GM18499 (cell line): ENCODE data around the gene MAST2.

Experiments used
- ATAC-seq: cut with Tn5 transposase; IDR thresholded peaks from one replicate; pipeline ENCODE4 v1.9.1; 2021; ENCODE audit warnings: moderate number of reproducible peaks; ENCODE audit not compliant: insufficient read depth, unreplicated experiment

The MAST2 gene

DNA sequence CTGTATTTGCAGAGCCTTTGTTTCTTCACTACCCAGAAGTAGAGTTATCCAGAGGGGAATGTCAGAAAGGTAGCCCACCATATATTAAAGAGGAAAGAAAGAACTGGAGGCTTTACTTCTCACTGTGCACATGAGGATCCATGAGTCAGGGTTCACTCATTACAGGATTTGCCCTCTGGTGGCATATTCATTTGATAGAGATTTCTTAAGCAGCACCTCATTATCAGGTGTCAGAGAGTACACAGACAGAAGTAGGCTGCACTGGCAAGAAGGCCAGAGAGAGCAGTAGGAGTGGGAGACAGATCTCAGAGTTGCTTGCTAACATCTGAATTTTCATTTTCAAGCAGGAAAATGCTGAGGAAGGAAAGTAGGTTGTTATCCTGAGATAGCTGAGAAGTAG, 205.2 kb downstream of the MAST2 start:
- ATAC-seq, result no peak

DNA sequence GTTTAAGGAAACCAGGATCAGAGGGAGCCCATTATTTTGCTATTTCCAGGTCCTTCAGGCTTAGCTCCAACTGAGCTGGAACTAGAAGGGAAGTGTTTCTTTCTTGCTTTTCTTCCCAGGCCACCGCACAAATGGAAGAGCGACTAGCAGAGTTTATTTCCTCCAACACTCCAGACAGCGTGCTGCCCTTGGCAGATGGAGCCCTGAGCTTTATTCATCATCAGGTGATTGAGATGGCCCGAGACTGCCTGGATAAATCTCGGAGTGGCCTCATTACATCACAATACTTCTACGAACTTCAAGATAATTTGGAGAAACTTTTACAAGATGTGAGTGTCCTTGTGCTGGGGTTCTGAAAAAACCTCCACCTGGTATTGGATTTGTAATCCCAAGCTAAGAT, 207.2 kb downstream of the MAST2 start:
- no peak for ATAC-seq

DNA sequence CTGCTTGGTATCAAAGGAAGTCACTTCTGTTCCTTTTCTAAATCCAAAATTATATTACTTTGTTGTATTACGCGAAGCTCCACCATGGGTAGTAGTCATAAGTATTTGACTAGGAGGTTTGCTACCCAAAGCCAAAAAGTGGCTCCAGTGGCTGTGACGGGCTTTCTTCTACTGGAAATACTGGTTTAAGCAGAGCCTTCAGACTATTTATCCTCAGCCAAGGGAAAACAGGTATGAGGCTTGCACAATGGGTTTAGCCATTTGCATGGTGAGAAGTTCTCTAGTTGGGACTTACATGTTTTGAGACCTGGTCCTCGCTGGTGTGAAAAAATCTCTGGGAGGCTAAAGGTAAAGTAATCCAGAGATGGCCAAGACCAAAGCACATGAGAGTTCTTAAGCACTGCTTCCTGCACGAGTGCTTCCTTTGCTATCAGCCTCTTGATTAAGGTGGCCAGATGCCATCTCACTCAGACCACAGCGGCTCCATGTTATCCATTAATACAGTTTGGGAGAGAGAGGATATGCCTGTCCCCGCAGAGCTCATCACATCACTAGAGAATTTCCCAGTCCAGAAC, 207.8 kb downstream of the MAST2 start:
- no peak for ATAC-seq

DNA sequence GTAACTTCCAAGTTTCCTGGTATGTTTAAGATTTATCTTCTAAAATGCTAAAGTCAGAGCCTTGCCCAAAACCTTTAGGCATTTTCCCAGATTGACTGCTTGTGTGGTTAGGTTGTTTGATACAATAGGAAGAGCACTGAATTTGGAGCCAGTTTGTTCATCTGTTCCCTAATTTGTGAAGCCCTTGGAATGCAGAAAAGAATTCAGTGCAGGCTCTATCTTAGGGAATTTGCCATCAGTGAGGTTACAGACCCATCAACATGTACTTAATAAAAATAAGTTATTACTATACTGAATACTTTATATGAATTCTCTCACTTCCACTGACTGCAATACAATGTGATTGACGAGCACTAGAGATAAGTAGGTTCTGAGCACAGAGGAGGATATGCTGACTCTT, 208.8 kb downstream of the MAST2 start:
- ATAC-seq, result no peak

DNA sequence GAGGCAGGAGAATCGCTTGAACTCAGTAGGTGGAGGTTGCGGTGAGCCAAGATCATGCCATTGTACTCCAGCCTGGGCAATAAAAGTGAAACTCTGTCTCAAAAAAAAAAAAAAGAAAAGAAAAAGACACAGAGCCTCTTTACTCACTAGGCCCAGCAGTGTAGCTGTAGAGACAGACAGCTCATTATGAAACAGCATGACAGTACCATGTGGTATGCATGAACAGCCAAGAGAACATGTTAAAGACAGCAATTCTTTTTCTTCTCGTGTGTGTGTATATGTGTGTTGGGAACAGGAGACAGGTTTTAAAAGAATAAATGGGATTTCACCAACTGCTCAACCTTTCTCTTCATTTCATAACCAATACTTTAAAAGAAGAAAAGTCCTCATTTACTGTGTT, 210.2 kb downstream of the MAST2 start:
- no peak for ATAC-seq

DNA sequence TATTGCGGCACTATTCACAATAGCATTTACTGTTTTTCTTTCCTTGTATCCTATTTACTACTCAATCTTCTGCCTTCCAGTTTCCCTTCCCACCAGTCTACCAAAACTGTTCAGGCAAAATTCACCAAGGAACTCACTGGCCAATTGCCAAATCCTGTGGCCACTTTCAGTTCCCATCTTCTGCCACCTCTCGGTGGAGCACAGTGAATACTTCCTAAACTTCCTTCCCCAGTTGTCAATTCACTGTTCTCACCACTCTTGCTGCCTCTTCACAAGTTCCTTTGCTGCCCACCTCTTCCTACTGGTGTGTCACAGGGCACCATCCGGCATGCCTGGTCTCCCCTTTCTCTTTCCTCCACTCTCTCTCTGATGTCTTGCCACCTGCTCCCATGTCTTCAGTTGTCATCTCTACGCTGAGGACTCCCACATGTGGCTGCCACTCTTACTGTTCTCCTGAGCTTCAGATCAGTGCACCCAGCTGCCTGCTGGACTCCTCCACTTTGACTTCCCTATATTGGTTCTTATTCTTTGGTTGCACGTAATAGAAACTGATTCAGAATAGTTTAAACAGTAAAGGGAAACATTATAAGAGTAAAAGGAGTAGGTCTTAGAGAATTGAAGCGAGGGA, 214.6 kb downstream of the MAST2 start:
- no peak for ATAC-seq

DNA sequence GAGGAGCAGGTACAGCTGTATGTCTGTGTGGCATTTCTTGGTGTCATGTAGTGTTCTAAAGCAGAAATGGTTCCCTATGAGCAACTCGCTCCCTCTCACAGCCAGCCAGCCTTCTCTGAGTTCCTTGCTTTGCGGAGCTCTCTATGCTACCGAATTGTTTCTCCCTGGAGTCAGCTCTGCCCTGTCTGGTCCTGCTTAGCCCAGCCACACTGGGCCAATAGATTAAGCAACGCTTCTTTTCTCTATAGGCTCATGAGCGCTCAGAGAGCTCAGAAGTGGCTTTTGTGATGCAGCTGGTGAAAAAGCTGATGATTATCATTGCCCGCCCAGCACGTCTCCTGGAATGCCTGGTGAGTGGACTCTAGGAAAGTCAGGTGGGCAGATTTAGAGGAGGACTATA, 215.9 kb downstream of the MAST2 start:
- no peak for ATAC-seq

DNA sequence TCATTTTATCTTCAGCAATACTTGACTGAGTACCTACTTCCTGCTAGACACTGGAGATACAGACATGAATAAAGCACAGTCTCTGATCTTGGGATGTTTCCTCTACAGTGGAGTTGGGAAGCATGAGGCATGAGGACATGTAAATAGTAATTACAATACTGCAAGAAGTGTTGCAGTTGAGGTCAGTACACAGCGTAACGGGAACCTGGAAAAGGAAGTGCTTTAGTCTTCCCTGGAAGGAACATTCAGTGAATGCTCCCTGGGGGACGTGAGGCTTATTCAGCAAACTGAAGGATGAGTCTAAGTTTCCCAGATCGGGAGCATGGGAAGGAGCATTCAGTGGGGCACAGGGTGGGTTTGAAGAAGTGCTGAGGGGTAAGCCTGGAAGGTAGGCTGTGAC, 216.6 kb downstream of the MAST2 start:
- no peak for ATAC-seq

DNA sequence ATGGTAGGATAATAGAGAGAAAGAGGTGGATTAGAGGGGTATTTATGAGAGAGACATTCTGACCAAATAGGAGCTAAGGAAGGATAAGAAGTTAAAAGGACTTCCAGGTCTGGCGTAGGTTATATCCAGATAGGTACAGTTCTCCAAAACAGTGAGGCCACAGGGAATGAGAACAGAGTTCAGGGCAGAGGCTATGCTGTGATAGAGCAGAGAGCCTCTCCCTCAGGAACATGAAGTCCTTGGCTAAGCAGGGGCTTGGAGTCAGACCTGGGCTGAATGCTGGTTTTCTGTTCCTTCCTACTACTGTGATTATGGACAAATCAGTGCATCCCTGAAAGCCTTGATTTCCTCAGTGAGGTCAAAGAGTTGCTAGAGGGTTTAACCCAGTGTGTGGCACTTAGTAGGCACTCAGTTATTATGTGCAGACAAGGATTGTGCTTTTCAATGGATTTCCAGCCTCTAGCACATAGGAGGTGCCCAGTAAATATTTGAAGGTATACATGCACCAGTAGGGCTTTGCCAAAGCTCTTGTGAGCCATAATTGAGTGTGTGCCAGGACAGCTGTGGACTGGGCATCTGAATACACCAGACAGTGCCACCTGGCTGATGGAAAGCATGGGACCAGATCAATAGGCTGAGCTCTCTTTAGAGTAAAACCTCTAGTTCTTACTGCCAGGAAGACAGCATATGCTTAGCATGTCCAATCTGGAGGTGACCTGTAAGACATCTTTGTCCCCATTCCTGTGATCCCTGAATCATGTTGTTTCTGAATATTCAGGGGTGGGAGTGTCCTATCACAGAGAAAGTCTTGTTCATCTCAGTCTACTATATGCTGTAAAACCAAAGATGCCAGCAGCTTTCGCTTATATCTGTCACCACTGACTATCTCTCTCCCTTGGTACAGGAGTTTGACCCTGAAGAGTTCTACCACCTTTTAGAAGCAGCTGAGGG, 217.9 kb downstream of the MAST2 start:
- no peak for ATAC-seq

DNA sequence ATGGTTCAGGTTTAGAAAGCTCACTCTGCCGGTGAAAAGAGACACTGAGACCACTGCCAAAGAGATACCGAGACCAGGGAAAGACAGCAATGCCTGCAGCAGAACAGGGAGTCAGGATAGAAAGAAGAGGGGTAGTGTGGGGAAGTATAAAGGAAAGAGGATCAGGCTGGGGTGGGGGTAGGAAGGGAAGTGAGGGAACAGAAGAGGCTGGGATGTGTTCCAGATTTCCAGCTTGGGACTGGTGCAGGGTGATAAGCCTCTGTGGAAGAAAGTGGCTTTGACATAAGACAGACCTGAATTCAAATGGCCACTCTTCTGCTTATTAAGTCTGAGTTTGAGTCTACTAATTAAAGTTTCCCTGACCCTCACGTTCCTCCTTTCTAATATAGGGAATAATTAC, 223.1 kb downstream of the MAST2 start:
- ATAC-seq, result no peak

DNA sequence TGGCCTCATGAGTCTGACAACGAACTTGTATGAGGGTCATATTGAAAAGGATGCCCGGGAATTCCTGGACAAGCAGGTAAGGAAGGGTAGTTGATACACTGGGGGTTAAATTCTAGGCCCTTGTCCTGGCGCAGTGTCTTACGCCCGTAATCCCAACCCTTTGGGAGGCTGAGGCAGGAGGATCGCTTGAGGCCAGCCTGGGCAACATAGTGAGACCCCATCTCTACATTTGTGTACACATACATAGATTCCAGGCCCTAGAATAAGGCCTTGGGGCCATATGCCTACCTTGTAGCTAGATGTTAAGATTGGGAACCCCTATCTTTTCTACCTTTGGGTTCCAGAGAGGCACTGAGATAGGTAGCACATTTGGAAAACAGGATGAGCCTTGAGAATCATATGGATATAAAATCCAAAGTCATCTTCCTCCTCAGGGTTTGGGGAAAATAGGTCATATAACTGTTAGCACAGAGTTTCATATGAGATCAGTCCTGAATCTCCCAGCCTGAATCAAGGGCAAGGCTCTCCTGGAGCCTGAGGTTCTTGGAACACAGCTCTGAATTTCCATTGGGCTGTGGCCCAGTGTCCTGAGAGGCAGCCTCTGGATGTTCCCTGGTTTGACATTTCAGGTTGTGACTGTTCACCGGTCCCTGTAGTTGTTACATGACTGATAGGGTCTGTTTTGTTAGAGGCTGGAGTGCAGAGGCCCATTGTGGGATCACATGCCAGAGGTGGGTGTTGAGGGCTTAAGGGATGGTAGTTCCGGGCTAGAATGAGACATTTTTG, 224.6 kb downstream of the MAST2 start:
- ATAC-seq, result no peak

DNA sequence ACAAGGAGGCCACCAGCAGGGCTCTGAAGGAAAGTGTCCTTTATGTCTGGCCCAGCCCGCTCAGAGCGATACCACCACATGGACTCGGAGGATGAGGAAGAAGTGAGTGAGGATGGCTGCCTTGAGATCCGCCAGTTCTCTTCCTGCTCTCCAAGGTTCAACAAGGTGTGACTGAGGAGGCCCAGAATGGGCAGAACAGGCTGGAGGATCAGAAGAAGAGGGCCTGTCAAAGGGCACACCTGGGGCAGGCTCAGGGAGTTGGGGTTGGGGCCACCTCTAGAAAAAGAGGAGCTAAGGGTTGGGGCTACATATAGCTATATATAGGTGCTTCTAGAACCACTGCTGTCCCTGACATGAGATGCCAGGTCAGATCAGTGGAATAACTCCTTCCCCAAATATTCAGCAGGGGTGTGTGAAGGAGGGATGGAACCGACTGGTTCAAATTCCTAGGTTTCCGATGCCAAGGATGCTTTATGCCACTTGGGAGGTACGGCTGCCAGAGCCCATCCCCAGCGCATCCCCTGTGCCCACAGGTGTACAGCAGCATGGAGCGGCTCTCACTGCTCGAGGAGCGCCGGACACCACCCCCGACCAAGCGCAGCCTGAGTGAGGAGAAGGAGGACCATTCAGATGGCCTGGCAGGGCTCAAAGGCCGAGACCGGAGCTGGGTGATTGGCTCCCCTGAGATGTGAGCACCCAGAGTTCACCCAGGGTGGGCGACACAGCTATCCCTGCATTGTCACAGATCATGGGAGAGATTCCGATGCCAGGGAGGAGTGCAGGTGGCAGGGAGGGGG, 226.9 kb downstream of the MAST2 start:
- ATAC-seq, result no peak

DNA sequence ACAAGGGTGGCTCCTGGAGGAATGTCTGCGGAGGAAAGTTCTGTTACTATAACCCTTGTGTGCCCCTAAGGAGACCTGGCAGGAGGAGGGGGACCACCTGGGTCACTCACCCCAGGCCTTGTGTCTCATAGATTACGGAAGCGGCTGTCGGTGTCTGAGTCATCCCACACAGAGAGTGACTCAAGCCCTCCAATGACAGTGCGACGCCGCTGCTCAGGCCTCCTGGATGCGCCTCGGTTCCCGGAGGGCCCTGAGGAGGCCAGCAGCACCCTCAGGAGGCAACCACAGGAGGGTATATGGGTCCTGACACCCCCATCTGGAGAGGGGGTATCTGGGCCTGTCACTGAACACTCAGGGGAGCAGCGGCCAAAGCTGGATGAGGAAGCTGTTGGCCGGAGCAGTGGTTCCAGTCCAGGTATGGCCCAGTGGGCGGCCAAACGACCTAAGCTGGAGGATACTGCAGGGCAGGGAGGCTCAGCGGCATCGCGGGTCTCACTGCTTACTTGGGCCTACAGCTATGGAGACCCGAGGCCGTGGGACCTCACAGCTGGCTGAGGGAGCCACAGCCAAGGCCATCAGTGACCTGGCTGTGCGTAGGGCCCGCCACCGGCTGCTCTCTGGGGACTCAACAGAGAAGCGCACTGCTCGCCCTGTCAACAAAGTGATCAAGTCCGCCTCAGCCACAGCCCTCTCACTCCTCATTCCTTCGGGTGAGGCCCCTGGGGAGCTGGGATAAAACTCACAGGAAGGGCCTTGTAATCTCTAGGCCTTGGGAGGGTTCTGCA, 227.7 kb downstream of the MAST2 start:
- no peak for ATAC-seq

DNA sequence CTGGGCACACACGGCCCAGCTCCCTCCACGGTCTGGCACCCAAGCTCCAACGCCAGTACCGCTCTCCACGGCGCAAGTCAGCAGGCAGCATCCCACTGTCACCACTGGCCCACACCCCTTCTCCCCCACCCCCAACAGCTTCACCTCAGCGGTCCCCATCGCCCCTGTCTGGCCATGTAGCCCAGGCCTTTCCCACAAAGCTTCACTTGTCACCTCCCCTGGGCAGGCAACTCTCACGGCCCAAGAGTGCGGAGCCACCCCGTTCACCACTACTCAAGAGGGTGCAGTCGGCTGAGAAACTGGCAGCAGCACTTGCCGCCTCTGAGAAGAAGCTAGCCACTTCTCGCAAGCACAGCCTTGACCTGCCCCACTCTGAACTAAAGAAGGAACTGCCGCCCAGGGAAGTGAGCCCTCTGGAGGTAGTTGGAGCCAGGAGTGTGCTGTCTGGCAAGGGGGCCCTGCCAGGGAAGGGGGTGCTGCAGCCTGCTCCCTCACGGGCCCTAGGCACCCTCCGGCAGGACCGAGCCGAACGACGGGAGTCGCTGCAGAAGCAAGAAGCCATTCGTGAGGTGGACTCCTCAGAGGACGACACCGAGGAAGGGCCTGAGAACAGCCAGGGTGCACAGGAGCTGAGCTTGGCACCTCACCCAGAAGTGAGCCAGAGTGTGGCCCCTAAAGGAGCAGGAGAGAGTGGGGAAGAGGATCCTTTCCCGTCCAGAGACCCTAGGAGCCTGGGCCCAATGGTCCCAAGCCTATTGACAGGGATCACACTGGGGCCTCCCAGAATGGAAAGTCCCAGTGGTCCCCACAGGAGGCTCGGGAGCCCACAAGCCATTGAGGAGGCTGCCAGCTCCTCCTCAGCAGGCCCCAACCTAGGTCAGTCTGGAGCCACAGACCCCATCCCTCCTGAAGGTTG, 231.4 kb downstream of the MAST2 start:
- no peak for ATAC-seq

DNA sequence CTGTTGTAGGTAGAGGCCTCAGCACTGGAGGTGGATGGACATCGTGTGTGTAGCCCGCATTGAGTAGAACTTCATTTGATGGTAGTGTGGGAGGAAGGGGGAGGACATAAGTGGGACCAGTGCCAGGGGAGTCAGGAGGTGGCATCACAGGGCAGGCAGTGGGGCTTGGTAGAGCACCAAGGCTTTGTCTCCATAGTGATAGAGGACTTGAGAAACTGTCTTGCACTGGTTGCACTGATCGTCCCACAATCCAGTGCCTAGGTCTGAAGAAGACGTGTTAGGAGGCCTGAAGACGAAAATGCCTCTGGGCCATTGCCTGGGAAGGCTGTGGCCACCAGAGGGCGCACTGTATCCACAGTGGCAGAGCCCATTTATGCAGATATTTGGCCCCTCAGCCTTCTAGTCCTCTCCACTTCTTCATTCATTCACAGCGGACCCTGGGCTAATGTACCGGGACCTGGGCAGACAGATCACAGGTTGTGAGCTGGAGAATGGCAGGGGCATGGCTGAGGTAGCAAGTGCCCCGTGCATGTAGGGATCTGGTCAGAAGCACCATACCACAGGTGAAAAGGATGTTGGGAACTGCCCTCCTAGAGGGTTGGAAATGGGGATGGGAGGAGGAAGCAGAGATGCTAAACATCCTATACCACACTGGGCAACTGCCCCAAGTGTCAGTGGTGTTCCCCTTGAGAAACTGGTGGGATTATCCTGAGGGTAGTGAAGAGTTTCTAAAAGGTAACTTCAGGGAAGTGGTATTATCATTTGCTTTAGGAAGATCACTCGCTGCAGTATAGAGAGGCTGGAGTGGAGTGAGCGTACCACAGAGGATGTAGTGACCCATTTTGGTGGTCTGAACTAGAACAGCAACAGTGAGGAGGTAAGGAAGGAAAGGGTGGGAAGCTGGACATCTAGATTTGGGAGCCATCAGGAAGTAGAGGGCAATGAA, 233.8 kb downstream of the MAST2 start:
- ATAC-seq, result no peak

DNA sequence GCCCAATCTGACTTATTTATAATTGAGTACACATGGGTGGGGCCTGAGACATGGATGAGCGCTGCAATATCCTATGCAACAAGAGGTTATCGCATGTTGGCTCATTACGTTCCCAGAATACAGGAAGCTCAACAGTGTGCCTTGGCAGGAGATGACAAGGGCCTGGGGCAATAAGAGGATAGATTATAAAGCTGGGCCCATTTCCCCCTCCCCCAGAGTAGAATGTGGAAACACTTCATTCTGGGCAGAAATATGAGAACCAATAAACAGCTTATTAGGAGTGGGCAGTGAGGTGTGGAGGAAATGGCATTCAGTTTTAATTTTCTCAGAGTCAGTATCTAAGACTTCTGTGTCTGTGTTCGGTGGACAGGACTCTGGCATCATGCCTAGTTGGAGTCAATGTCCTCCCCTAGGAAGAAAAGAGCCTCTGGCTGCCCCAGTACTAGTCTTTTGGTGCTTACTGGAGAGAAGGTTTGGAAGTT, 236.2 kb downstream of the MAST2 start:
- ATAC-seq, result no peak

DNA sequence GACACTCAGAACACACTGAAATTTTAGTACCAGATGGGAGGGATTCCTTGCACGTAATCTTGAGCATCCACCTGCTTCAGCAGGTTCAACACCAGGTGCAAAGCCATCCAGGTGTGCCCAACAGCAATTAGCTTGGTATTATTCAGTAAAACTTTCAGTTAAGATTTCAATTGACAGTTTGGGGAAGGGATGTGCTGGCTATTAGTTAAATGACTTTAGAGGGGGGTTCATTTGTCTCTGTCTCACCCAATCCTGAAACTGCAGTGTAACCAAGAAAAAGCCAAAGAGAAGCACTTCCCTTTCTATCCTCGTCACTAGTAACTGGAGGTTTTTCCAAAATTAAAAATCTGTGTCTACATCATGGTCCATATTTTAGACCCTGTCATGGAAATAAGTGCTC, 238.1 kb downstream of the MAST2 start:
- ATAC-seq, result no peak
